Measurements from ENCODE around the gene SH3BP4. TPM values are rescaled to one million over a fixed set of nuclear protein-coding genes. Genes with fewer than 3 reads are reported as not detected.

Gene SH3BP4
- total RNA-seq, 4 donors from 2014 or later: 11.0 to 22.9 (median 18.7) TPM

DNA sequence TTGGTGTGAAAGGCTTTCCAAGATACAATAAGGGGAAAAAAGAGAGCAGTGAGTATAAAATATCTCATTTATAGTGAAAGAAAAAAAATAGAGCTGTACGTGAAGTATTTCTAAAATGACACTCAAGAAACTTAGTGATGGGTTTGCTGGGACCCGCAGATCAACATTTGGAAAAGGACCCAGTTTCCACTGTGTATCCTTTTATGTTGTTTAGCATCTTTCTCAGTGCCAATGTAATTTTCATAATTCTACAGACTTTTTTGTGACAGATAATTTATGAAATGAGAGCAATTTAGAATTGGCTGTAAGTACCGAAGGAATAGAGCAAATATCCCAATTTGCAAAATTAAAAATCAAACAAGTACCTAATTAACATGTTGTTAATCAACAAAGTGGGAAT is 116.9 kb downstream of the SH3BP4 start:
- Histone ChIP-seq H3K36me3 (no peaks in the 10 kb centered on the region), H3K27me3 (peaks cover 0 to 14% (median 0%) of the 10 kb centered on the region in 4 donors), H3K4me3 (no peak overlapping the region), H3K27ac (no peak overlapping the region), H3K9me3 (no peaks in the 10 kb centered on the region), H3K4me1 (peaks cover 0 to 11% (median 0%) of the 10 kb centered on the region in 3 donors)
- DNase-seq: no peak
- 86 to 92% methylated on average over 3 of the region's 3 CpGs for WGBS, 2 donors
- TF ChIP-seq CTCF (IDR thresholded peaks at IDR 0.05) (no peak), POLR2A (IDR thresholded peaks at IDR 0.05) (no peak)
- intact Hi-C loops (cut with DNase I): no loop called here

- Histone ChIP-seq H3K27ac (no peak overlapping the region), H3K36me3 (no peaks in the 10 kb centered on the region), H3K27me3 (peaks cover 0 to 3% (median 0%) of the 10 kb centered on the region in 4 donors), H3K4me1 (peaks cover 0 to 11% (median 0%) of the 10 kb centered on the region in 3 donors), H3K4me3 (no peak overlapping the region), H3K9me3 (no peaks in the 10 kb centered on the region)
- TF ChIP-seq CTCF (IDR thresholded peaks at IDR 0.05) (no peak), POLR2A (IDR thresholded peaks at IDR 0.05) (no peak)
- intact Hi-C loops (cut with DNase I): no loop called here
- DNase-seq: no peak
Observed at GRCh38 chr2:235070063-235070706, 118.4 kb downstream of the SH3BP4 start.

DNA sequence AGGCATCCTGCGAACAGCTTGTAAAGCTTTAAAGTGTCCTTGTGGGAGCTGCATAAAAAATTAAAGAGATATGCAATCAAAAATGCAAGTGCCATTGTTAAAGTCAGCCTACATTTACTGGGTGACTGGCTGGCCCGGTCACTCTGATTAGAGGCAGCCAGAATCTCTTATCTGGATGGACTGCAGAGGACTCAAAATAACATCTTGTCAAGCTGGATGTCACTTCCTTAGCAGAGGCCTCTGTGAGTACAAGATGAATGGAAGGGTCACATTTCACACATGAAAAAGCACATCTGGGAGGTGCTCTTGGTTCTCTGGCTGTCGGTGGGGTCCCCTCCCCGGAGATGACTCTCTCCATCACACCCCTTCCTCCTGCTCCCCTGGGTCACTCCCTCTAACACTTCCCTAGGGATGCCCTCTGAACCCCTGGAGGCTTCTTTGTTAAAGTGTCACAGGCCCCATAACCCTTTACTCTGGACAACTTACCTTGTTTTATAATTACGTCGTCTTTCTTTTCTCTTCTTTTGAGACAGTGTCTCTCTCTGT is 122.1 kb downstream of the SH3BP4 start:
- Histone ChIP-seq H3K4me1 (peaks cover 0 to 11% (median 0%) of the 10 kb centered on the region in 3 donors), H3K27ac (no peak overlapping the region), H3K4me3 (no peak overlapping the region), H3K36me3 (no peaks in the 10 kb centered on the region), H3K27me3 (no peaks in the 10 kb centered on the region), H3K9me3 (no peaks in the 10 kb centered on the region)
- 75 to 84% methylated on average over 6 of the region's 6 CpGs for WGBS, 2 donors
- DNase-seq: no peak
- TF ChIP-seq POLR2A (IDR thresholded peaks at IDR 0.05) (no peak), CTCF (IDR thresholded peaks at IDR 0.05) (no peak)
- intact Hi-C loops (cut with DNase I): no loop called here

GRCh38 chr2:235077046-235077445 is 125.2 kb downstream of the SH3BP4 start:
- intact Hi-C loops (cut with DNase I): no loop called here
- Histone ChIP-seq H3K9me3 (no peaks in the 10 kb centered on the region), H3K4me3 (no peak overlapping the region), H3K27me3 (peaks cover 0 to 6% (median 0%) of the 10 kb centered on the region in 4 donors), H3K27ac (no peak overlapping the region), H3K4me1 (no peaks in the 10 kb centered on the region), H3K36me3 (no peaks in the 10 kb centered on the region)
- DNase-seq: no peak
- WGBS, 2 donors: 85 to 86% methylated on average over 5 of the region's 5 CpGs
- no peak for TF ChIP-seq CTCF (IDR thresholded peaks at IDR 0.05)
- no peak for TF ChIP-seq POLR2A (IDR thresholded peaks at IDR 0.05)

GRCh38 chr2:235078182-235078581 is 126.4 kb downstream of the SH3BP4 start:
- DNase-seq: no peak
- 14 to 38% methylated on average over 1 of the region's 4 CpGs for WGBS, 2 donors

More at GRCh38 chr2:235078182-235078581, 126.4 kb downstream of the SH3BP4 start:
- peaks cover 0 to 8% (median 0%) of the 10 kb centered on the region in 4 donors for H3K27me3 ChIP-seq
- no peak overlapping the region for H3K27ac ChIP-seq
- no peaks in the 10 kb centered on the region for H3K36me3 ChIP-seq
- H3K9me3 ChIP-seq: no peaks in the 10 kb centered on the region
- H3K4me3 ChIP-seq: no peak overlapping the region
- H3K4me1 ChIP-seq: no peaks in the 10 kb centered on the region
- intact Hi-C loops (cut with DNase I): no loop called here
- TF ChIP-seq CTCF (IDR thresholded peaks at IDR 0.05) (no peak), POLR2A (IDR thresholded peaks at IDR 0.05) (no peak)

Measured in esophagus squamous epithelium (tissue), 5 donors.